ENCODE measurements around the gene PROCR.
A peak's percentile ranks its signal among the peaks of the same experiment; 100 is the strongest.
"Not testable (repeated sequence)": the region's sequence is repeated elsewhere in the genome, so short reads cannot be mapped to it uniquely, and the experiment has no call there.

Gene PROCR

DNA sequence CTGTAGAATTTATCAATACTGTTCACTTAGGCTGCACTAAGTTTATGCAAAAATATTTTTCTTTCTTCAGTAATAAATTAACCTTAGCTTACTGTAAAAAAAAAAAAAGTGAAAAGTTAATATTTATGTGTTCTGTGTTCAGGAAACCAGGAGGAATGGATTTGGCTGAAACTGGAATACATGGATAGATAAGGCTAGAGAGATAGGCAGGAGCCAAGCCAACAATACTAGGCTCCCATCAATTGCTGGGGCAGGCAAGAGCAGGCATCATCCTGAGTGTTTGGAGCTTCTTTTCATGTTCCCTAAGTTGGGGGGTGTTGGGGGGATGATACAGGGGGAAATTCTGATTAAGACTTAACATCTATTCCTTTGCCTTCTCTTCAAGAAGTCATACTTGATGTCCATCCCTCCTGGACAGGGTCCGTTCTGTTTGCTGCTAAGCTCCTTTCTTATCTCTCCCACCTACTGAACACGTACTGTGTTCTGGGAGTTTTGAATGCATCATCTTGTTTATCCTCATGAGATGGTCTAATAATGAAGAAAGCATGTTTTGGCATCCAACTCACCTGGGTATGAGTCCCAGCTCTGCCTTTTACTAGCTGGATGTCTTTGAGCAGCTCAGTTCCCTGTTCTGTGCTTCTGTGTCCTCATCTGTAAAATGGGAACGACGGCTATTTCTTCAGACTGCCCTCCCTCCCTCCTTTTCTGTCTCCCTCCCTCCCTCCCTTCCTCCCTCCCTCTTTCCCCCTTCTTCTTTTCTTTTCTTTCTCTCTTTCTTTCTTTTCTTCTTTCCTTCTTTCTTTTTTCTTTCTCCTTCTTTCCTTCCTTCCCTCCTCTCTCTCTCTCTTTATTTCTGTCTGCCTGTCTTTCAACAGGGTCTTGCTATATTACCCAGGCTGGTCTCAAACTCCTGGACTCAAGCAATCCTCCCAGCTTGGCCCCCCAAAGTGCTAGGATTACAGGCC, 6.4 kb upstream of the PROCR start:
- no peak for DNase-seq

DNA sequence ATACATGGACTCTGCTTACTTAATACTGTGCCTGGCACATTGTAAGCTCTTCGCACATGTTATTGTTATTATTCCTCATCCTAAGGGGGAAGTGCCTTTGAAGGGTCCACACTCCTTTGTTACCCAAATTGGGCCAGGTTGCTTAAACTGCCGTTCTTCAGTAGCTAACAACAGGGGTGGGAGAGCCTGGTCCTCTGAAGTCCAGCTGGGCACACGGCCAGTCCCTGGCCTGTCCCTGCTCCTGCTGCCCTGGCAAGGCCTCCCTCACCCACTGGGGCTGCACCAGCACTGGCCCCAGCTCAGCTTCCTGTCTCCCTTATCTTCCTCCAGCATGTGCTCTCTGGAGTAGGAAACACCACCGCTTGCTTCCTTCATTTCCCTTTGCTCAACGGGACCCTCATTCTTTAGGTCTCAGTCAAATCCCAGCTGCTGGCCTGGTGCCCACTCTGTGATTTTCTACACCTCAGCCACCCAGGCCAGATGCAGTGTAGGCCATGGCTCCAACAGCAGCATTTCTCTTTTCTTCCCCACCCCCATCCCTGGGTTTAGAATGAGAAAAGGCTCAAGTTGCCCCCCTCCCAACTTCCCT, 5.5 kb upstream of the PROCR start:
- peak; percentile 67 to 69 for DNase-seq

DNA sequence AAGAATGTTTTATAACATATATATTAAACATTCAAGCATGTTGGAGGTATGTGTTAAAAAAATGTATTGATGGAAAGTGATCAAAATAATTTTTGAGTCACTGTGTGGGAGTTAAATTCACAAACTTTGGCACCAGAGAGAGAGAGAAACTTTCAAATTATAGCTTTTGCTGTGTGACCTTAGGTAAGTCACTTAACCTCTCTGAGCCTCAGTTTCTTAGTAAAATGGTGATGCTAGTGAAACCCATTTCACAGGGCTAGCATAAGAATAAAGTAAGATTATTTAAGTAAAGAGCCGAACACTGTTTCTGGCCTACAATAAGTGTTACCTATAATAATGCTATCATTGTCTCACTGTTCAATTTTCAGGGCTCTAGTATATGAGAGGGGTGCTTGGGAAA, 4.1 kb upstream of the PROCR start:
- no peak for DNase-seq

DNA sequence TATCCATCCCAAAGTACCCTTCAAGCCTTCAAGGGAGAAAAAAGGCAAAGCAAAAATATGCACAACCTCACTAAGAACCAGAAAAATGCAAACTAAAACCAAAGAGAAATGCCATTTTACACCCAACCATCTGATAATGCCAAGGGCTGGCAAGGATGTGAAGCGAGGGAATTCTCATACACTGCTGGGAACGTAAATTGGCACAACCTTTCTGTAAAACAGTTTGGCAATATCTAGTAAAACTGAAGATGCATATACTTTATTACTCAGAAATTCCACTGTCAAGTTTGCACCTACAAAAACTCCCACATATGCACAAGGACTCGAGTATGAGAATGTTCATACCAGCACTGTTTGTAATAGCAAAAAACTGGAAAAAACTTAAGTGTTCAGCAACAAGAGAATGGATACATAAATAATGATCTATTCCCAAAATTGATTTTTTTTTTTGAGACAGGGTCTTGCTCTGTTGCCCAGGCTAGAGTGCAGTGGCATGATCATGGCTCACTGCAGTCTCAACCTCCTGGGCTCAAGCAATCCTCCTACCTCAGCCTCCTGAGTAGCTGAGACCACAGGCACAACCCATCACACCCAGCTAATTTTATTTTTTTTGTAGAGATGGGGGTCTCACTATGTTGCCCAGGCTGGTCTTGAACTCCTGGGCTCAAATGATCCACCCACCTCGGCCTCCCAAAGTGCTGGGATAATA, 3.0 kb upstream of the PROCR start:
- DNase-seq: not testable (repeated sequence)

DNA sequence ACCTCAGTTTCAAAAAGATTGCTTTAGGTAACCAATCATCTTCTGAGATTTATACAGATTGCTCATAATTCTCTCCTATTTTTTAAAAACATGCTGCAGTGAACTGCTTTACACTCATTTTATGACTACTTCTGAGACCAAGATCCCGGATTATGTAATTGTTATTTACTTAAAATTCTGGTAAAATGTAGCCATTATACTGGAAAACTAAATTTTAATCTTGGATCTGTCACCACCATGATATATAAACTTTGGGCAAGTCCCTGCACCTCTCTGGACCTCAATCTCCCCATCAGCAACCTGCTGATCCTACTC, 477 bp upstream of the PROCR start:
- no peak for DNase-seq

DNA sequence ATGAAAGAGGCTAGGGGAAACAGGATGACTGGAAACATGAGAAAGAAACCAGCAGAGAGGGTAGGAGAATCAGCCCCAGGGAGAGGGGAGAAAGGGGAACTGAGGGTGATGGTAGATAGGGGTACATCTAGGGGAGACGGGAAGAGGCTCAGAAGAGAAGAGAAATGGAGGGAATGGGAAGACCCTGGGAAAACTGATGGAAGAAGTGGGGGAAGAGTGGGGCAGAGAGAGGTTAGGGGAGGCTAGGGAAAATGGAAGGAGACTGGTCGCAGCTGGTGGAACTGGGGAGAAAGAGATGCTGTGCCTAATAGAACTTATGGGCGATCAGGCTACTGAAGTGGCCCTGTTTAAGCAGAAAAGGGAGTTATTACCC, 548 bp downstream of the PROCR start:
- no peak for DNase-seq

DNA sequence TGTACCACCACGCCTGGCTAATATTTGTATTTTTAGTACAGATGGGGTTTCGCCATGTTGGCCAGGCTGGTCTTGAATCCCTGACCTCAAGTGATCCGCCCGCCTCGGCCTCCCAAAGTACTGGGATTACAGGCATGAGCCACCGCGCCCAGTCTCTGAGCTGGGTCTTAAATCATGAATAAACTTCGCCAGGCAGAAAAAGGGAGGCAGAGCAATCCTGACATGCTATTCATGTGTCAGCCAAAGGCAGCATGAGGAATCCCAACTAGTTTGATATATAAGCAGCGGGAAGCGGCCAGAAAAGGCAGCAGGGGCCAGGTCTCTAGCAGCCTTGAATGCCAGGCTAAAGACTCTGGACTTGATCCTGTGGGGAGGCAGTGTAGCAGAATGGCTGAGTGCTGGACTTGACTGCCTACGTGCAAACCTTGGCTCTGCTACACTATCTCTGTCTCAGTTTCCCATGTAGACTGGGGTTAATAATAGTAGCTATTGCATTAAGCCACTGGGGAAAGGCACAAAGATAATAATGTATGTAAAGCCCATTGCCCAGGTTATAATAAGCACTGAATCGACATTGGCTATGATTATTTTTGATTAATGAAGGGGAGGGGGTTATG, 1.8 kb downstream of the PROCR start:
- no peak for DNase-seq

DNA sequence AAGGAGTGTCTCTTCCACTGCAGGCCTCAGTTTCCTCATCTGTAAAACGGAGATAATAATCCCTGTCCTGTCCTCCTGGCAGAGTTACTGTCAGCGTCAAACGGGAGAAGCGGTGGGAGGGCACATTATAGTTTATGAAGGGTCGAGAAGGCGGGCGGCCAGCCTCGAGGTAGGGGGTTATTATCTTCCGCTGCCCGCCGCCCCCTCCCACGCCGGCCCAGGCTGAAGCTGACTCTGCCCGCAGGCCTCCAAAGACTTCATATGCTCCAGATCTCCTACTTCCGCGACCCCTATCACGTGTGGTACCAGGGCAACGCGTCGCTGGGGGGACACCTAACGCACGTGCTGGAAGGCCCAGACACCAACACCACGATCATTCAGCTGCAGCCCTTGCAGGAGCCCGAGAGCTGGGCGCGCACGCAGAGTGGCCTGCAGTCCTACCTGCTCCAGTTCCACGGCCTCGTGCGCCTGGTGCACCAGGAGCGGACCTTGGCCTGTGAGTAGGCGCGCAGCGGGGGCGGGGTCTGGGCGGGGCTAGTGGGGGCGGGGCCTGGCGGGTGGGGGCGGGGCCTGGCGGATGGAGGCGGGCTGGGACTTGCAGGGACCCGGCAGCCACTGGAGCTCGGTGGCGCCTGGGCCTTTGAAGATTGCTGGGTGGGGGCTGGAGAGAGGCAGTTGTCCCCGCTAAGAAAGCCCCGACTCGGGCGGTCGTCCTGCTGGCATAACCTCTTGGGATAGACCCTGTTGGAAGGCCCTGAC, 2.8 kb downstream of the PROCR start:
- DNase-seq: no peak

DNA sequence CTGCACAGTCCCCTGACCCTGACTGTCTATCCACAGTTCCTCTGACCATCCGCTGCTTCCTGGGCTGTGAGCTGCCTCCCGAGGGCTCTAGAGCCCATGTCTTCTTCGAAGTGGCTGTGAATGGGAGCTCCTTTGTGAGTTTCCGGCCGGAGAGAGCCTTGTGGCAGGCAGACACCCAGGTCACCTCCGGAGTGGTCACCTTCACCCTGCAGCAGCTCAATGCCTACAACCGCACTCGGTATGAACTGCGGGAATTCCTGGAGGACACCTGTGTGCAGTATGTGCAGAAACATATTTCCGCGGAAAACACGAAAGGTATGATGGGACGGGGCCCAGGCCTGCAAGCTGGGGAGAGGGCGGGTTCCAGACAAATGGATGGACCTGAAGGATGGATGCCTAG, 4.3 kb downstream of the PROCR start:
- DNase-seq: no peak

DNA sequence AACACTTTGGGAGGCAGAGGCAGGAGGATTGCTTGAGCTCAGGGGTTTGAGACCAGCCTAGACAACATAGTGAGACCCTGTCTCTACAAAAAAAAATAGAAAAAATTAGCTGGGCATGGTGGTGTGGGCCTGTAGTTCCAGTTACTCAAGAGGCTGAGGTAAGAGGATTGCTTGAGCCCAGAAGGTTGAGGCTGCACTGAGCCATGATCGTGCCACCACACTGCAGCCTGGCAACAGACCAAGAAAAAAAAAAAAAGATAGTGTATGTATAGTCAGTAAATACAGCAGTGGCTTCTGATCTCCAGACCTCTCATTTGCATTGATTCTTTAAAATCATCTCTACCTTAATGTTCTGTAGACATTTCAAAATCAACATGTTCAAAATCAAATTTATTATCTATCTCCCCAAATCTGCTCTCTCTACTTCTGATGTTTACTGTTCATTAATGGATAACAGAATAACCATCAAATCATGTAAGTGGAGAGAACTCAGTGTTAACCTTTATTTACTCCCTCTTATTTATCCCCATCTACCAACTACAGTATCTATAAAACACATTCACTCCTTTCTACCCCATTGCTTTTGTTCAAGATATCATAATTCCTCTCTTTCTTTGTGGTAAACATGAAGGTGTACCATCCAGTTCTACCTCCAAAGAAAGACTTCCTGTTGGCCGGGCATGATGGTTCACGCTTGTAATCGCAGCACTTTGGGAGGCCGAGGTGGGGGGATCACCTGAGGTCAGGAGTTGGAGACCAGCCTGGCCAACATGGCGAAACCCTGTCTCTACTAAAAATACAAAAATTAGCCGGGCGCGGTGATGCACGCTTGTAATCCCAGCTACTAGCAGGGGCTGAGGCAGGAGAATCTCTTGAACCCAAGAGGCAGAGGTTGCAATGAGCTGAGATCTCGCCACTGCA, 7.7 kb downstream of the PROCR start:
- DNase-seq: no peak

DNA sequence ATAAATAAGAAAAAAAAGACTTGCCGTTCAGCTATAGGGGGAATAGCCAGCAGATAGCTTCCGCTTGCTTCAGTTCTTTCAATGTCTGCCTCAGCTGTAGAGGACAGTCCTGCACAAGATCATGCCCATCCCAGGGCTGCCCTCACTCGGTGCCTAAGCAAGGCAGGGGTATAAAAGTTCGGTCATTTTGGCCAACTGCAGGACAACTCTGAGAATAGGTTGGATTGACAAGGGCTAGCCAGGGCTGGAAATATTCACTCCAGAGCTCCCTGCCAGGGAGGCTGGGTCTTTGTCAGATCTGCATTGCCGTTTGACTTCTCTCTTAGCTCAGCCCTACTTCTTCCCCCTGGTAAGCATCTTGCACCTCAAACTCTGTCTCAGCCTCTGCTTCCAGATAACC, 8.4 kb downstream of the PROCR start:
- DNase-seq: no peak

DNA sequence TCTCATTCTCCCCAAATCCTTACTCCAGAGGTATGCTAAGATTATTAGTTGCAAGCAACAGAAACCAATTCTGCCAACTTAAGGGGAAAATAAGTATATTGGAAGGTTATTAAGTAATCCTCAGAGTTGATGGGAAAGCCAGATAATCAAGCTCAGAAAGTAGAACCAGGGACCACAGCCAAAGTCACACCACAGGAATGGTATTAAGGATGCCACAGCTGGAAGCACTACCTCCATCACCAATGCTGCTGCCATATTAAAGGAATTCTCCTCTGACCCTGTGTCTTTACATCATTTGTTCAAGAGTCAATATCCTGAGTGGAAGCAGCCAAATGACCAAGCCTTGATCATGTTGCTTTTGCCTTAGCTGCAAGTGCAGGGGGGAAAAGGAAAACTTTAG, 9.9 kb downstream of the PROCR start:
- no peak for DNase-seq

DNA sequence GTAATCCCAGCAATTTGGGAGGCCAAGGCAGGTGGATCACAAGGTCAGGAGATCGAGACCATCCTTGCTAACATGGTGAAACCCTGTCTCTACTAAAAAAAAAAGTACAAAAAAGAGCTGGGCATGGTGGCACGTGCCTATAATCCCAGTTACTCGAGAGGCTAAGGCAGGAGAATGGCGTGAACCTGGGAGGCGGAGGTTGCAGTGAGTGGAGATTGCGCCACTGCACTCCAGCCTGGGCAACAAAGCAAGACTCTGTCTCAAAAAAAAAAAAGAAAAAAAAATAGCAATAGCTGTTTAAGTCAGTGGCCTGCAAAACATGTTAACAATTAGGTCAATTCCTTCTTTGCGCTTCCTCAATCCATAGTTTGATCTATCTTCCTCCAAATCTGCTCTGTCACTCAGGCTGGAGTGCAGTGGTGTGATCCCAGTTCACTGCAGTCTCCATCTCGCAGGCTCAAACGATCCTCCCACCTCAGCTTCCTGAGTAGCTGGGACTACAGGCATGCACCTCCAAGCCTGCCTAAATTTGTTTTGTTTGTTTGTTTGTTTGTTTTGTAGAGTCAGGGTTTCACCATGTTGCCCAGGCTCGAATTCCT, 14.9 kb downstream of the PROCR start:
- not testable (repeated sequence) for DNase-seq

DNA sequence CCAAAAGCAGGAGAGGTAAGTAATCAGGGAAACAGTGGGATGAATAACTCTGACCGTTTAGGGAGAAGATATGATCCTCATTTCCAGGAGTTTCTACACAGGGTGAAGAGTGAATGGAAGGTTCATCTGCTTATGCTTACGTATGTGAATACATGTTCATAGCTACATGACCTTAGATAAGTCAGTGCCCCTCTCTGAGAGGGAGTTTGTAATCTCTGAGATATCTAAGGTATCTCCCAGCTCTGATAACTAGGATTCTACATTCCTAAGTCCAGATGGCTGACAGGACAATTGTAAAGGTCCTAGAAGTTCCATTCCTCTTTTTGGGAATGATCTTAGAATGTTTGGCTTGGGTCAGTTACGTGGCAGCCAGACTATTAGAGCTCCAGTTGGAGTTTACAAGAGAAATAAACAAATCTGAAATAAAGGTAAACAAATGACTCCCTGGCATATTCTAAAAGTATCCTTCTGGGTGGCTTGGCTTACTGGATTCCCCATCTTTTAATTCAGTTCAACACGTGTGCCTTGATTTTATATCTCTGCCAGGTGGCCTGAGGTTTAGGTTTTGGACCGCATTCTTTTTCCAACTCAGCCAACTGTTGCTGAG, 15.8 kb downstream of the PROCR start:
- no peak for DNase-seq

DNA sequence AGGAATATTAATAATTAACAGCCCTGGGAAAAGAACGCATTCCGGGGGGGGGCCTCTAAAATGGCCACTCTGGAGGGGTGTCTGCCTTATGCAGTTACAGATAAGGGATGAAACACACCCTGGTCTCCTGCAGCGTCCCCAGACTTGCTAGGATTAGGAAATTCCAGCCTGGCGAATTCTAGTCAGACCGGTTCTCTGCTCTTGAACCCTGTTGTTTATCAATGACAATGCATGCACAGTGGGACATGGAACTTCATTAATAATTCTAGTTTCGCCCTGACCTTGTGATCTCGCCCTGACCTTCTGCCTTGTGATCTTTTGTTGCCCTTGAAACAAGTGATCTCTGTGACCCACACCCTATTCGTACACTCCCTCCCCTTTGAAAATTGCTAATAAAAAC, 17.4 kb downstream of the PROCR start:
- not testable (repeated sequence) for DNase-seq

DNA sequence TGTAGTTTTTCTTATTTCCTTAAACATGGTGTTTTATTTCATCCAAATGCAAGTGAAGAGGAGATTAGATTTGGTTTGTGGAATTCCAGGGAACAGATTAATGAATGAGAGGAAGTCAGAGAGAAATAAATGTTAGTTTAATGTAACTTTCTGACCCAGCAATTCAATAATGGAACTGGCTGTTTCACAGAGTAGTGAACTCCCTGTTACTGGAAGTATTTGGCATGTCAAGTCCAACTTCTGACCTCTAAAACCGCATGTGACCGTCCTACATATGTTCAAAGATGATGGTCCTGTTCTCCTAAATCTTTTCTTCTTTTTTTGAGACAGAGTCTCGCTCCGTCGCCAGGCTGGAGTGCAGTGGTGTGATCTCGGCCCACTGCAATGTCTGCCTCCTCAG, 18.7 kb downstream of the PROCR start:
- no peak for DNase-seq

DNA sequence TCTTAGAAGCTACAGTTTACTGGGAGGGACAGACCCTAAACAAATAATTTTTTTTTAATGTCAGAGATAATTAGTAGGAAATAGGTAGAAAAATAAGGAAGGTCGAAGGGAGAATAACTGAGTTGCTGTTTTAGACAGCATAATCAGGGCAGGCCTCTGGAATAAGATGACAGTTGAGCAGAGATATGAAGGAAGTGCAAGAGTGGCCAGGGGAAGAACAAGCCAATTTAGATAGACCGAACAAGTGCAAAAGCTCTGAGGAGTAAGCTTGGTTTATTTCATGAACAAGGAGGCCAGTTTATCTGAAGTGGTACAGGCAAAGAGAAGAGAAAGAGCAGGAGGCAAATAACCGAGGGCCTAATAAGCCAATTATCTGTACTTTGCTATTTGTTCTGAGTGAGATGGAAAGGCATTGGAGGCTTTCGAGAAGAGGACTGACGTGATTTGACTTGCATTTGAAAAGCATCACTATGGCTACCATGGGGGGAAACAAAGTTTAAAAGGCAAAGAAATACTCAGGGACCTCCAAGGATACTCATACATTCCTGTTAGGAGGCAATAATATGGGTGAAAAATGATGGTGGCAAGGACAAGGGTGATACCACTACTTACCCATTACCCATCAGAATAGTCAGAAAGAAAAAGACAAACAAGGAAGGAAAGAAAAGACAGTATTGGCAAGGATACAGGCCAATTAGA, 19.7 kb downstream of the PROCR start:
- no peak for DNase-seq

DNA sequence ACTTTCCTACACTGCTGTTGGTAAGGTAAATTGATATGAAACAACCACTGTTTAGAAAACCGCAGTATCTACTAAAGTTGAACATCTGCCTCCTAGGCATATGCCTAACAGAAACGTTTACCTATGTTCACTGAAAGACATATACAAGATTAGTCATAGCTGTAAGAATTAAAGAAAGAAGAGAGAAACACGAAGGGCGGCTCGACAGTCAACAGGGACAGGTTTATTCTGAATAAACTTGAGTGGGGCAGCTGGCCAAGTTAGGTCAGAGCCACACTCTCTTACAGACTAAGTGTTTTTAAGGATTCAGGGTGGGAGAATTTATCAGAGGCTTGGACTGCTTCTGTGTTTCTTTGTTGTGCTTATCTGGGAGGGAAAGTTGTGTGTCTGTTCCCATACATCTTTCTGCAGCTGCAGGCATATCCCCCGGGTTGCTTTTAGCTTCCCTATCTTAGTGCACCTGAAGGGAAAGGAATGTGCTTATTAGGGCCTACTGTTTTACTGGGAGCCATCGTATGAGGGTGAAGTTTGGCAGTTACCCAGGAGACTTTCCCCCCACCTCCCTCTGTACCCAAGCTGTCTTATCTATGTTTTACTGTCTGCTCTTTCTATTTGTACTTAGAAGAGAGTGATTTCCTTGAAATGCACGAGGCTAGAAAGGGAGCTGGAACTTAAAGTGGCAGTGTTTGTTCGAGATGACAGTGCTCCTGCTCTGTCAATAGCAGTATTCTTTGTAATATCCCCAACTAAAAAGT, 20.4 kb downstream of the PROCR start:
- DNase-seq: no peak

DNA sequence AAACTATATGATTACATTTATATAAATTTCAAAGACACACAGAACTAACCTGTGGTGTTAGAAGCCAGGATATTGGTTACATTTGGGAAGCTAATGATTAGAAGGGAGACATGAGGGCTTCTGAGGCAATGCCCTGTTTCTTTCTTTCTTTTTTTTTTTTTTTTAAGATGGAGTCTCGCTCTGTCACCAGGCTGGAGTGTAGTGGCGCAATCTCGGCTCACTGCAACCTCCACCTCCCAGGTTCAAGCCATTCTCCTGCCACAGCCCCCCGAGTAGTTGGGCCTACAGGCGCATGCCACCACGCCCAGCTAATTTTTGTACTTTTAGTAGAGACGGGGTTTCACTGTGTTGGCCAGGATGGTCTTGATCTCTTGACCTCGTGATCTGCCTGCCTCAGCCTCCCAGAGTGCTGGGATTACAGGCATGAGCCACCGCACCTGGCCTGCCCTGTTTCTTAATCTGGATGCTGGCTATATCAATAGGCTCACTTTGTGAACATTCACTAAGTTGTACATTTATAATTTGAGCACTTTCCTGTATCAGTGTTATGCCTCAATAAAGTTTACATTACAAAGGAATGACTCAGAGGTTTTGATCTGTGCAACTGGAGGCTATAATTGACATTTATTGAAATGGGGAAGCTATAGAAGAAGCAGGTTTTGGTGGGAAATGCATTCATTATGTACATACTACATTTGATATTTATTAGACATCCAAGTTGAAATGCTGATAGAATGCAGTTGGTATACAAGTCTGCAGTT, 21.3 kb downstream of the PROCR start:
- DNase-seq: not testable (repeated sequence)

Data from Kasumi-1 (cell line).